Left renal cortex interstitium (tissue), 4 donors: ENCODE results near the gene NOXA1. TPM values are rescaled to one million over a fixed set of nuclear protein-coding genes. Genes with fewer than 3 reads are reported as not detected.
"Not testable (repeated sequence)": the region's sequence is repeated elsewhere in the genome, so short reads cannot be mapped to it uniquely, and the experiment has no call there.

ENCODE experiments used
- DNase-seq, 4 donors: peaks; one replicate each; pipeline ENCODE4 v3.0.0-alpha.2; 2013; ENCODE audit warnings: low read depth in 4 of 4, low spot score in 2 of 4, missing footprints in 1 of 4
- polyA plus RNA-seq, 4 donors: library from polyadenylated mRNA; unstranded; fragments of 120-200 nt; gene quantifications; one replicate each; pipeline ENCODE4 v1.2.1, GENCODE V29; 2013; ENCODE audit not compliant: insufficient read length in 4 of 4

NOXA1 gene
- polyA plus RNA-seq, 4 donors: 4.3 to 13.1 (median 9.1) TPM

- not testable (repeated sequence) for DNase-seq
Observed at GRCh38 chr9:137451264-137452005, 28.2 kb downstream of the NOXA1 start.

- DNase-seq: no peak
Observed at GRCh38 chr9:137452006-137452760, 29.0 kb downstream of the NOXA1 start.

GRCh38 chr9:137452761-137453642 is 29.8 kb downstream of the NOXA1 start:
- DNase-seq: no peak

- peak in 1 of 4 donors; percentile 55 for DNase-seq
Observed at GRCh38 chr9:137453643-137454081, 30.5 kb downstream of the NOXA1 start.

- no peak for DNase-seq
Observed at GRCh38 chr9:137454145-137454596, 31.0 kb downstream of the NOXA1 start.

- DNase-seq: no peak
Observed at GRCh38 chr9:137454597-137455358, 31.6 kb downstream of the NOXA1 start.

- no peak for DNase-seq
Observed at GRCh38 chr9:137455359-137455991, 32.3 kb downstream of the NOXA1 start.

GRCh38 chr9:137456061-137456863 is 33.1 kb downstream of the NOXA1 start:
- DNase-seq: no peak

GRCh38 chr9:137456864-137457405 is 33.7 kb downstream of the NOXA1 start:
- no peak for DNase-seq

- no peak for DNase-seq
Observed at GRCh38 chr9:137457406-137458193, 34.4 kb downstream of the NOXA1 start.

- DNase-seq: no peak
Observed at GRCh38 chr9:137458194-137459151, 35.3 kb downstream of the NOXA1 start.

- DNase-seq: peak in 3 of 4 donors; percentile 78 to 85 (median 84)
Observed at GRCh38 chr9:137459152-137459600, 36.0 kb downstream of the NOXA1 start, which contains the start of gene NSMF. Gene NSMF, minus strand, starts transcription at chr9:137459334. Its CDS starts 232 bp downstream, at chr9:137459102.

GRCh38 chr9:137459601-137460362 is 36.6 kb downstream of the NOXA1 start:
- DNase-seq: no peak

- no peak for DNase-seq
Observed at GRCh38 chr9:137460363-137461315, 37.4 kb downstream of the NOXA1 start.

- no peak for DNase-seq
Observed at GRCh38 chr9:137461316-137461662, 38.1 kb downstream of the NOXA1 start.
